Left lung (tissue), 10 donors: ENCODE data around the gene EIF1B. TPM values are rescaled to one million over a fixed set of nuclear protein-coding genes. Genes with fewer than 3 reads are reported as not detected.

Source experiments
- ATAC-seq: fragments of 200-7000 bp; cut with Tn5 transposase; one replicate; pipeline ENCODE4 v1.9.1; 2020; ENCODE audit warnings: moderate library complexity
- DNase-seq, 4 donors: peaks; one replicate each; pipeline ENCODE4 v3.0.0-alpha.2; 2013 to 2020
- H3K27ac ChIP-seq, 2 donors: fragments of 200-600 bp; sonication (generic) in 1 of 2; one replicate each; pipeline versions ENCODE4 v1.5.0 to v1.8.0; 2020 to 2021
- H3K27me3 ChIP-seq, 2 donors: fragments of 200-600 bp; sonication (generic) in 1 of 2; one replicate each; pipeline versions ENCODE4 v1.5.0 to v1.8.0; 2020 to 2021
- H3K36me3 ChIP-seq, 2 donors: fragments of 200-600 bp; sonication (generic) in 1 of 2; one replicate each; pipeline versions ENCODE4 v1.5.0 to v1.8.0; 2020 to 2021
- H3K4me1 ChIP-seq, 2 donors: fragments of 200-600 bp; one replicate each; pipeline ENCODE4 v1.8.0; 2021
- H3K4me3 ChIP-seq, 2 donors: fragments of 200-600 bp; sonication (generic) in 1 of 2; one replicate each; pipeline versions ENCODE4 v1.5.0 to v1.8.0; 2020 to 2021; ENCODE audit warnings: mild to moderate bottlenecking in 1 of 2
- H3K9me3 ChIP-seq, 2 donors: fragments of 200-600 bp; sonication (generic) in 1 of 2; one replicate each; pipeline versions ENCODE4 v1.5.0 to v1.8.0; 2020 to 2021
- CTCF ChIP-seq, 2 donors: fragments of 200-600 bp; sonication (generic) in 1 of 2; IDR thresholded peaks; one replicate each; pipeline versions ENCODE4 v1.5.0 to v1.8.0; 2021; ENCODE audit warnings: antibody characterized with exemption in 2 of 2
- intact Hi-C, 2 donors: fragments of 100-400 bp; cut with DNase I; formaldehyde crosslinking; loops; one replicate each; pipeline versions ENCODE4 v1.11.2 to v1.14.2; 2022
- polyA plus RNA-seq, 6 donors: library from polyadenylated mRNA; unstranded; fragments of 120-200 nt; gene quantifications; one replicate each; pipeline ENCODE4 v1.2.1, GENCODE V29; 2013; ENCODE audit not compliant: insufficient read length in 6 of 6
- total RNA-seq, 2 donors: library from RNA; stranded (reverse); fragmentation: NEBNext Ultra II Directional; extraction: Animal tissue kit (Norgen Biotek cat#: 25700); gene quantifications; one replicate each; pipeline ENCODE4 v1.2.1, GENCODE V29; 2021
- donor health status: DM: no; HTN: yes; CAD: no.
- donor health status: DM: no; HTN: no; CAD: no.

EIF1B gene
- total and polyA plus RNA-seq, 8 donors = 37.7 to 107 (median 98.4) TPM

GRCh38 chr3:40287248-40287647 lies 22.3 kb upstream of the EIF1B start:
- DNase-seq (no peak), ATAC-seq (no peak)
- Histone ChIP-seq H3K36me3 (peaks cover 0 to 6% of the 10 kb centered on the region in 2 donors), H3K4me1 (no peaks in the 10 kb centered on the region), H3K27ac (no peak overlapping the region), H3K27me3 (no peaks in the 10 kb centered on the region), H3K9me3 (peaks cover 0 to 13% of the 10 kb centered on the region in 2 donors), H3K4me3 (no peak overlapping the region)
- TF ChIP-seq CTCF (IDR thresholded peaks at IDR 0.05) = no peak
- intact Hi-C loops = no loop called here

- no peak overlapping the region for H3K27ac ChIP-seq
Measured at GRCh38 chr3:40290396-40290795, 19.1 kb upstream of the EIF1B start.

GRCh38 chr3:40291471-40291870 lies 18.0 kb upstream of the EIF1B start:
- Histone ChIP-seq H3K4me3 (no peak overlapping the region), H3K27ac (no peak overlapping the region), H3K27me3 (no peaks in the 10 kb centered on the region), H3K4me1 (no peaks in the 10 kb centered on the region), H3K36me3 (peaks cover 0 to 6% of the 10 kb centered on the region in 2 donors), H3K9me3 (peaks cover 0 to 5% of the 10 kb centered on the region in 2 donors)
- ATAC-seq (no peak), DNase-seq (no peak)
- intact Hi-C loops = no loop called here
- TF ChIP-seq CTCF (IDR thresholded peaks at IDR 0.05) = no peak

More at GRCh38 chr3:40290396-40290795, 19.1 kb upstream of the EIF1B start:
- DNase-seq (no peak), ATAC-seq (no peak)
- intact Hi-C loops = no loop called here
- H3K4me1 ChIP-seq = no peaks in the 10 kb centered on the region
- no peak overlapping the region for H3K4me3 ChIP-seq
- TF ChIP-seq CTCF (IDR thresholded peaks at IDR 0.05) = no peak
- H3K27me3 ChIP-seq = no peaks in the 10 kb centered on the region
- H3K36me3 ChIP-seq = peaks cover 0 to 6% of the 10 kb centered on the region in 2 donors
- H3K9me3 ChIP-seq = peaks cover 0 to 5% of the 10 kb centered on the region in 2 donors

GRCh38 chr3:40292637-40293349 lies 16.7 kb upstream of the EIF1B start:
- TF ChIP-seq CTCF (IDR thresholded peaks at IDR 0.05) = no peak
- Histone ChIP-seq H3K27me3 (no peaks in the 10 kb centered on the region), H3K4me1 (no peaks in the 10 kb centered on the region), H3K9me3 (peaks cover 0 to 5% of the 10 kb centered on the region in 2 donors), H3K4me3 (no peak overlapping the region), H3K36me3 (peaks cover 0 to 6% of the 10 kb centered on the region in 2 donors), H3K27ac (no peak overlapping the region)
- no peak for ATAC-seq
- intact Hi-C loops = no loop called here
- DNase-seq = no peak

GRCh38 chr3:40294434-40294833 lies 15.1 kb upstream of the EIF1B start:
- TF ChIP-seq CTCF (IDR thresholded peaks at IDR 0.05) = no peak
- Histone ChIP-seq H3K4me1 (peaks cover under 1 to 8% of the 10 kb centered on the region in 2 donors), H3K27ac (no peak overlapping the region), H3K9me3 (peaks cover 0 to 5% of the 10 kb centered on the region in 2 donors), H3K27me3 (no peaks in the 10 kb centered on the region), H3K4me3 (no peak overlapping the region), H3K36me3 (peaks cover 0 to 6% of the 10 kb centered on the region in 2 donors)
- DNase-seq (no peak), ATAC-seq (no peak)
- intact Hi-C loops = no loop called here
